MM.1S (cell line): ENCODE data around the gene MYOG.

ENCODE experiments used
- EZH2 ChIP-seq: fragments of 300-600 bp; sonication (generic); optimal IDR thresholded peaks from 2 replicates; pipeline ENCODE3; 2017; ENCODE audit warnings: low read depth, mild to moderate bottlenecking, antibody characterized with exemption, low read length, mixed read lengths
- TF ChIP-seq, protein P1 (sequence below): fragments of 300-600 bp; sonication (generic); IDR thresholded peaks from 2 replicates; pipeline ENCODE4 v1.5.1; 2016; ENCODE audit warnings: antibody characterized with exemption, low read length, mixed read lengths

DNA sequence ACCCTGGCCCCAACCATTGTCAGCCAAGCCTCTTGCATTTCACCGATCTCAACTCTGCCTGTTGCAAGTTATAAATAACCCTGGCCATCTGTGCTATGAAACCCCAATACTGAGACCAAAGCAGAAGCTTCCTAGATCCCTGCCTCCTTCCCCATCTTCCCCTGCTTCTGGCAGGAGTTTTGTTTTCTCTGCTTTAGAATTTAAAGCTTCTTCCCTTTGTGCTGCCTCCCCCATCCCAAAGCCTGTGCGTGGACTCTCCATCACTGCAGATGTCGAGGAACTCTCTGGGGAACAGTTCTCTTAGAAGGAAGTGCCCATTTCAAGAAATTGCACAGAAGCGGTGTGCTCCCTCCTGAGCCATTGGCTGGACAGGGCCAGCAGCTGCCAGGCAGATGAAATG, 17.4 kb upstream of the MYOG start:
- TF ChIP-seq, protein P1, sequence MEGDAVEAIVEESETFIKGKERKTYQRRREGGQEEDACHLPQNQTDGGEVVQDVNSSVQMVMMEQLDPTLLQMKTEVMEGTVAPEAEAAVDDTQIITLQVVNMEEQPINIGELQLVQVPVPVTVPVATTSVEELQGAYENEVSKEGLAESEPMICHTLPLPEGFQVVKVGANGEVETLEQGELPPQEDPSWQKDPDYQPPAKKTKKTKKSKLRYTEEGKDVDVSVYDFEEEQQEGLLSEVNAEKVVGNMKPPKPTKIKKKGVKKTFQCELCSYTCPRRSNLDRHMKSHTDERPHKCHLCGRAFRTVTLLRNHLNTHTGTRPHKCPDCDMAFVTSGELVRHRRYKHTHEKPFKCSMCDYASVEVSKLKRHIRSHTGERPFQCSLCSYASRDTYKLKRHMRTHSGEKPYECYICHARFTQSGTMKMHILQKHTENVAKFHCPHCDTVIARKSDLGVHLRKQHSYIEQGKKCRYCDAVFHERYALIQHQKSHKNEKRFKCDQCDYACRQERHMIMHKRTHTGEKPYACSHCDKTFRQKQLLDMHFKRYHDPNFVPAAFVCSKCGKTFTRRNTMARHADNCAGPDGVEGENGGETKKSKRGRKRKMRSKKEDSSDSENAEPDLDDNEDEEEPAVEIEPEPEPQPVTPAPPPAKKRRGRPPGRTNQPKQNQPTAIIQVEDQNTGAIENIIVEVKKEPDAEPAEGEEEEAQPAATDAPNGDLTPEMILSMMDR, result no peak
- TF ChIP-seq EZH2, result no peak
